AG04450 (cell line): Measurements from ENCODE around the gene MPI. TPM values are rescaled to one million over a fixed set of nuclear protein-coding genes. Genes with fewer than 3 reads are reported as not detected.

ENCODE experiments used
- CTCF ChIA-PET: fragments of 300-600, 350-600 bp; formaldehyde crosslinking; extraction: SDS; loops from one replicate; lab custom pipeline; 2022; ENCODE audit warnings: antibody characterized with exemption, inconsistent platforms; lab: Charles Lee
- POLR2A ChIA-PET: fragments of 350-600 bp; formaldehyde crosslinking; extraction: SDS; loops from one replicate; lab custom pipeline; 2021; ENCODE audit warnings: antibody characterized with exemption, inconsistent platforms; lab: Yijun Ruan, JAX
- DNase-seq: peaks from one replicate; pipeline ENCODE4 v3.0.0-alpha.2; 2011; ENCODE audit warnings: low read depth, low spot score
- H3K27ac ChIP-seq: one replicate; pipeline ENCODE4 v1.5.1; 2012; ENCODE audit warnings: low read depth, low read length, control low read depth
- H3K27me3 ChIP-seq: one replicate; pipeline ENCODE4 v1.6.0; 2012; ENCODE audit warnings: low read length; ENCODE audit not compliant: control insufficient read depth, insufficient read depth
- H3K4me3 ChIP-seq: 2 replicates; pipeline ENCODE4 v1.5.1; 2011; ENCODE audit warnings: mild to moderate bottlenecking, low read depth, low read length, control low read depth
- H3K9me3 ChIP-seq: 2 replicates; pipeline ENCODE4 v1.5.1; 2012; ENCODE audit warnings: low read length; ENCODE audit not compliant: control insufficient read depth, insufficient read depth
- polyA plus RNA-seq: library from polyadenylated mRNA; depleted of rRNA; stranded (reverse); fragments of >200 nt; gene quantifications from 2 replicates; pipeline ENCODE4 v1.2.3, GENCODE V29; 2011
- TF ChIP-seq, protein P1 (sequence below): IDR thresholded peaks from 2 replicates; pipeline ENCODE4 v1.5.1; 2011; ENCODE audit warnings: low read depth, low read length, control low read depth, inconsistent platforms

MPI gene
- polyA plus RNA-seq, 1 experiment: 55.5 TPM

DNA sequence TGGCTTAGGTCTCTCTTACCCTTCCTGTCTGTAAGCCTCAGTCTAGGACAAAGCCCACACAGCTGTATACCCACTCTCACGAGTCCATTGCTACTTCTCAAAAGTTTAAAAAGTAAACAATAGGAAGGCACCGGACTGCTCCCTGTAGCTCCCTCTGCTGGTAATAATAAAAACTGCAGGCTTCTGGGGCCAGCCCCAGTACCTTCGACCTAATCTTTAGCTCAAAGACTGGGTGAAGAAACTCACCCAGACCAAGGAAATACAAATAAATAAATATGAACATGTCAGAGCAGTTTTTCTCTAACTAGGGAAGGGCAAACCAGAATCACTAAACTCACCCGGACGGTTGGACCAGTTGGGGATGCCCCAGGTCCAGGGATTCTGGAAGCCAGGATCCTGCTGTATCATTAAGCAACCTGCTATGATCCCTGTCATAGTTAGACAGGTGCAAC is 11.8 kb downstream of the MPI start:
- Histone ChIP-seq H3K27me3 (no peaks in the 10 kb centered on the region), H3K9me3 (no peaks in the 10 kb centered on the region; the same call in 1 of the 2 replicates), H3K4me3 (no peak overlapping the region), H3K27ac (peak overlapping the region; percentile 39)
- TF ChIP-seq, protein P1, sequence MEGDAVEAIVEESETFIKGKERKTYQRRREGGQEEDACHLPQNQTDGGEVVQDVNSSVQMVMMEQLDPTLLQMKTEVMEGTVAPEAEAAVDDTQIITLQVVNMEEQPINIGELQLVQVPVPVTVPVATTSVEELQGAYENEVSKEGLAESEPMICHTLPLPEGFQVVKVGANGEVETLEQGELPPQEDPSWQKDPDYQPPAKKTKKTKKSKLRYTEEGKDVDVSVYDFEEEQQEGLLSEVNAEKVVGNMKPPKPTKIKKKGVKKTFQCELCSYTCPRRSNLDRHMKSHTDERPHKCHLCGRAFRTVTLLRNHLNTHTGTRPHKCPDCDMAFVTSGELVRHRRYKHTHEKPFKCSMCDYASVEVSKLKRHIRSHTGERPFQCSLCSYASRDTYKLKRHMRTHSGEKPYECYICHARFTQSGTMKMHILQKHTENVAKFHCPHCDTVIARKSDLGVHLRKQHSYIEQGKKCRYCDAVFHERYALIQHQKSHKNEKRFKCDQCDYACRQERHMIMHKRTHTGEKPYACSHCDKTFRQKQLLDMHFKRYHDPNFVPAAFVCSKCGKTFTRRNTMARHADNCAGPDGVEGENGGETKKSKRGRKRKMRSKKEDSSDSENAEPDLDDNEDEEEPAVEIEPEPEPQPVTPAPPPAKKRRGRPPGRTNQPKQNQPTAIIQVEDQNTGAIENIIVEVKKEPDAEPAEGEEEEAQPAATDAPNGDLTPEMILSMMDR: peak; percentile 85
- DNase-seq: peak; percentile 26
- POLR2A ChIA-PET: interaction anchor here (0.6 to 1.7 kb wide), 3 partner anchors 12 to 36 kb away, joined by 3 to 4 read pairs (median 4); partner anchors contain the start of gene MPI
- CTCF ChIA-PET: interaction anchor here (0.6 to 4.5 kb wide), 46 partner anchors 8 to 772 kb away, joined by 3 to 61 read pairs (median 5); partner anchors contain the start of genes MPI, PPCDC, SCAMP2 and UBL7

DNA sequence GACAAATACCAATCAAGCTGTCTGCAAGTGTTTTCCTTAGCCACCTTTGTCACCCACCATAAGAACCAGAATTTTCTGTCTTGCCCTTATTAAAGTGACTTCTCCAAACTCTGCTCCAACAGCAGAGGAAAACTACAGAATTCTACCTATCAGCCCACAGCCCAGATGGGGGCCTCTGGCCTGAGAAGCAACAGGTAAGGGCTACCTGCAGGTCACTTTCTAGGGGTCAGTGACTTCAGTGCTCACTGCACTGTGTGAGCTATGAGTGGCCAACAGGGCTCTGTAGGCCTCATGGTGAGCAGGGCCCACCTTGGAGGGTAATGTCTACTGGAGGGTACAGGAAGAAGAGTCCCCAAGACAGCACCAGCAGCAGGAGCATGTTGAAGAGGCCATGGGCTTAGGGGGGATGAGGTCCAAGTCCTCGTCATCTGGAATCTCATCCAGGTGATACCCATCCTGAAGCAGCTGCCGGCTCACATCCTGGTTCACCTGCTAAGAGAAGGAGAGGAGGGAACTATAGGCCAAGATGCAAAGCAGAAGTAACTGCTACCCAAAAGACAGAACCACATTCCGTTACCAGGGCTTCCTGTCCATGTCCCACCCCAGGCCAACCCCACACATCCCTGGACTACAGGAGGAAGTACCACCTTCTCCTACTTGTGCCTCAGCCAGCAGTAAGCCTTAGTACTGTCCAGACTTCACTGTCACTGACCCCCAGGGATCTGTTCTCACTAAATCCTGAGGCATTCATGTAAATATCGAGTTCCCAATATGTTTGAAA is 12.6 kb downstream of the MPI start:
- H3K9me3 ChIP-seq: no peaks in the 10 kb centered on the region; the same call in 1 of the 2 replicates
- no peak for DNase-seq
- TF ChIP-seq, protein P1: no peak
- H3K27me3 ChIP-seq: no peaks in the 10 kb centered on the region
- POLR2A ChIA-PET: interaction anchor here (0.6 to 1.1 kb wide), 2 partner anchors 14 to 37 kb away, joined by 3 to 4 read pairs; no protein-coding TSS in a partner anchor
- no peak overlapping the region for H3K27ac ChIP-seq
- H3K4me3 ChIP-seq: no peak overlapping the region
- CTCF ChIA-PET: interaction anchor here (0.6 to 4.5 kb wide), 41 partner anchors 7 to 771 kb away, joined by 3 to 61 read pairs (median 5); partner anchors contain the start of genes MPI, PPCDC, SCAMP2 and UBL7

DNA sequence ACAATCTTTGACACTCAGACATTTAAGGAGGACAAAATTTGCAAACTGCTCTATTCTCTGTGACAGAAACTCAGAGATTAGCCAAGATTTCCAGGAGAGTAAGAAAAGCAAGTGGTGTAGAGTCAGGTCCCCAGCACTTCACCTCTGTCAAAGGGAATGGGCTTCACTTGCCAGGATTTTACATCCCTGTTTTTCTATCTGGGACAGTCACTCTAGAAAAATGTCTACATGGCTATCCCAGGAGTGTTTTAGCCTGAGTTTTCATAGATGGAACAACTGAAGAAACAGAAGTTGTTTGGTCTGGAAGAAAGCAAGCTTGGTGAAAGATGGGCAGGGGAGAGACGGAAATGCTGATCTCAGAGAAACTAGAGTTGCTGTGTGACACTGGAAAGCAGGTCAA is 13.8 kb downstream of the MPI start:
- Histone ChIP-seq H3K27ac (no peak overlapping the region), H3K4me3 (no peak overlapping the region), H3K9me3 (no peaks in the 10 kb centered on the region; the same call in 1 of the 2 replicates), H3K27me3 (no peaks in the 10 kb centered on the region)
- DNase-seq: no peak
- CTCF ChIA-PET: interaction anchor here (0.5 to 3.5 kb wide), 3 partner anchors 13 to 582 kb away, joined by 4 to 61 read pairs (median 5); partner anchors contain the start of gene MPI
- POLR2A ChIA-PET: interaction anchor here (0.6 kb wide), 1 partner anchor 41 kb away, joined by 4 read pairs; no protein-coding TSS in a partner anchor
- TF ChIP-seq, protein P1: no peak

DNA sequence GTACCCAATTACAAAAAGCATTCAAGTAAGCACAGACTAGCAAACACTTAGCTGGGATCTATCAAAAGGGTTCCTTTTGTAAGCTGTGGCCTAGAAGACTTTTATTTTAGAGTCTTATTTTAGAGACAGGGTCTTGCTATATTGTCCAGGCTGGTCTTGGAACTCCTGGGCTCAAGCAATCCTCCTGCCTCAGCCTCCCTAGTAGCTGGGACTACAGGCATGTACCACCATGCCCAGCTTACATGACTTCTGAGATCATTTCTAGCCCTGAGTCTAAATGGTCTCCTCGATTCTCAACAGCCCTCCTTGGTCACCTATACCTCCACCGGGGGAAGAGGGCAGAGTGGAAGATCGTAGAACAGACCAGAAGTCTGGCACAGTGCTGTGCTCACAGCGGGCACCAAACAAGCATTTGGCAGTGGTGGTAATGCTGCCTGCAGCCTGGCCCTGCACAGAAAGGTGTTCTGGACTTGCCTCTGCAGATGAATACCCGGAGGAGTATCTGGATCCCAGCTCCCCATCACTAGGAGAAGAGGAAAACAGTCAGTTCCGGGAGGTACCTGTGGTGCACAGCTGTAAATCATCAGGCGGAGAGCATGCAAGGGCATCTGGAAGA is 14.5 kb downstream of the MPI start:
- Histone ChIP-seq H3K27me3 (no peaks in the 10 kb centered on the region), H3K27ac (no peak overlapping the region), H3K9me3 (no peaks in the 10 kb centered on the region; the same call in 1 of the 2 replicates), H3K4me3 (no peak overlapping the region)
- ChIA-PET POLR2A (no interaction called here), CTCF (interaction anchor here (0.5 kb wide), 1 partner anchor 62 kb away, joined by 4 read pairs; no protein-coding TSS in a partner anchor)
- no peak for DNase-seq
- TF ChIP-seq, protein P1: no peak
